K562 (cell line): ENCODE data around the gene CRLF1. TPM values are rescaled to one million over a fixed set of nuclear protein-coding genes. Genes with fewer than 3 reads are reported as not detected.

Experiments used
- BACH1 ChIP-seq: fragments of 200-800 bp; sonication (Bioruptor generic); IDR thresholded peaks from 2 replicates; pipeline ENCODE4 v1.6.1; 2016; ENCODE audit warnings: missing genetic modification characterization, missing compliant biosample characterization
- BRD9 ChIP-seq: fragments of 450-650 bp; IDR thresholded peaks from 2 replicates; pipeline ENCODE4 v1.6.1; 2018; ENCODE audit warnings: low read depth; ENCODE audit not compliant: partially characterized antibody
- ELK1 ChIP-seq: sonication (generic); formaldehyde crosslinking; IDR thresholded peaks from 2 replicates; pipeline ENCODE4 v1.8.1; 2022; ENCODE audit warnings: missing genetic modification reagents
- ERF ChIP-seq: fragments of 450-650 bp; formaldehyde crosslinking; IDR thresholded peaks from 2 replicates; pipeline ENCODE4 v1.4.0; 2020; ENCODE audit warnings: mild to moderate bottlenecking, mixed read lengths
- FOXA1 ChIP-seq: fragments of 450-650 bp; IDR thresholded peaks from 2 replicates; pipeline ENCODE4 v1.6.1; 2016; ENCODE audit warnings: mild to moderate bottlenecking, borderline replicate concordance
- NR4A1 ChIP-seq, 2 experiments: fragments of 250-450 bp in 1 of 2; fragments of 450-650 bp in 1 of 2; sonication (Bioruptor Pico) in 1 of 2; IDR thresholded peaks; 2 replicates each; pipeline versions ENCODE4 v1.4.0 to v1.6.1; 2016 to 2020; ENCODE audit warnings: mild to moderate bottlenecking in 2 of 2, missing compliant biosample characterization in 1 of 2, missing genetic modification characterization in 1 of 2, moderate library complexity in 1 of 2
- PHF8 ChIP-seq: fragments of 200-600 bp; sonication (generic); IDR thresholded peaks from 2 replicates; pipeline ENCODE4 v1.6.1; 2012; ENCODE audit warnings: mixed run types, mild to moderate bottlenecking, inconsistent platforms, low read length, moderate library complexity, borderline replicate concordance
- SIX5 ChIP-seq, 2 experiments: IDR thresholded peaks; 2 replicates each; pipeline ENCODE4 v1.6.1; 2011; ENCODE audit warnings: low read length in 2 of 2, borderline replicate concordance in 1 of 2, low read depth in 1 of 2, mild to moderate bottlenecking in 1 of 2, moderate library complexity in 1 of 2; ENCODE audit not compliant: insufficient read depth in 1 of 2
- SMARCA4 ChIP-seq: fragments of 450-650 bp; IDR thresholded peaks from 2 replicates; pipeline ENCODE4 v1.6.1; 2016
- TAL1 ChIP-seq: fragments of 450-650 bp; IDR thresholded peaks from 2 replicates; pipeline ENCODE4 v1.6.1; 2016; ENCODE audit warnings: mild to moderate bottlenecking
- ZNF140 ChIP-seq: fragments of 250-450 bp; sonication (Bioruptor Pico); IDR thresholded peaks from 2 replicates; pipeline ENCODE4 v1.8.0; 2021; ENCODE audit warnings: moderate library complexity, mild to moderate bottlenecking, inconsistent platforms
- polyA plus RNA-seq, 8 experiments: library from polyadenylated mRNA; depleted of rRNA in 4 of 8; stranded (reverse) in 5 of 8; unstranded in 3 of 8; fragments of >200 nt; fragmentation: Nextera tagmentation in 2 of 8; fragmentation: Illumina TruSeq in 1 of 8; extraction: Ambion mirVana in 2 of 8; extraction: Trizol in 1 of 8; gene quantifications; 2 replicates each; pipeline versions ENCODE4 v1.2.1 to v1.2.3, GENCODE V29; 2011 to 2014; ENCODE audit warnings: inconsistent platforms in 1 of 8, missing spikeins in 1 of 8
- total RNA-seq, 7 experiments: library from RNA; depleted of rRNA in 6 of 7; stranded (reverse); fragments of >200 nt in 6 of 7; fragmentation: Illumina TruSeq in 2 of 7; extraction: Trizol in 2 of 7; gene quantifications; 2 replicates each; pipeline versions ENCODE4 v1.2.1 to v1.2.3, GENCODE V29; 2011 to 2021; ENCODE audit warnings: low replicate concordance in 1 of 7
- TF ChIP-seq, protein P1 (sequence below), 2 experiments: fragments of 450-650 bp; conservative IDR thresholded peaks; 2 replicates each; pipeline ENCODE4 v1.6.1; 2017; ENCODE audit warnings: mild to moderate bottlenecking in 2 of 2, moderate library complexity in 2 of 2
- TF ChIP-seq, protein P2 (sequence below), 2 experiments: IDR thresholded peaks in 1 of 2; conservative IDR thresholded peaks in 1 of 2; 2 replicates each; pipeline ENCODE4 v1.6.1; 2016; ENCODE audit warnings: low read depth in 2 of 2, mild to moderate bottlenecking in 1 of 2, missing compliant biosample characterization in 1 of 2, missing genetic modification characterization in 1 of 2, moderate library complexity in 1 of 2

The CRLF1 gene
- total and polyA plus RNA-seq, 9 of the 15 experiments (the other 6 are each of a cell fraction or from before 2014, with no cell fraction given): 0.85 to 3.6 (median 1.7) TPM

GRCh38 chr19:18629166-18630088 lies 22.8 kb upstream of the CRLF1 start (continued):
- TF ChIP-seq SIX5 (IDR thresholded peaks at IDR 0.05; ENCODE audit: borderline replicate concordance in 1 of 2, insufficient read depth in 1 of 2, low read depth in 1 of 2, low read length in 2 of 2): no peak
- TF ChIP-seq TAL1: no peak
- TF ChIP-seq ZNF140: no peak
- no peak for TF ChIP-seq PHF8
- no peak for TF ChIP-seq NR4A1 (CRISPR knock-in tag; IDR thresholded peaks at IDR 0.05)
- no peak for TF ChIP-seq NR4A1 (tag; IDR thresholded peaks at IDR 0.05)
- TF ChIP-seq, protein P1, sequence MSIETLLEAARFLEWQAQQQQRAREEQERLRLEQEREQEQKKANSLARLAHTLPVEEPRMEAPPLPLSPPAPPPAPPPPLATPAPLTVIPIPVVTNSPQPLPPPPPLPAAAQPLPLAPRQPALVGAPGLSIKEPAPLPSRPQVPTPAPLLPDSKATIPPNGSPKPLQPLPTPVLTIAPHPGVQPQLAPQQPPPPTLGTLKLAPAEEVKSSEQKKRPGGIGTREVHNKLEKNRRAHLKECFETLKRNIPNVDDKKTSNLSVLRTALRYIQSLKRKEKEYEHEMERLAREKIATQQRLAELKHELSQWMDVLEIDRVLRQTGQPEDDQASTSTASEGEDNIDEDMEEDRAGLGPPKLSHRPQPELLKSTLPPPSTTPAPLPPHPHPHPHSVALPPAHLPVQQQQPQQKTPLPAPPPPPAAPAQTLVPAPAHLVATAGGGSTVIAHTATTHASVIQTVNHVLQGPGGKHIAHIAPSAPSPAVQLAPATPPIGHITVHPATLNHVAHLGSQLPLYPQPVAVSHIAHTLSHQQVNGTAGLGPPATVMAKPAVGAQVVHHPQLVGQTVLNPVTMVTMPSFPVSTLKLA (conservative IDR thresholded peaks at IDR 0.05): no peak
- no peak for TF ChIP-seq BACH1
- no peak for TF ChIP-seq FOXA1
- TF ChIP-seq ELK1 (CRISPR knock-in tag): no peak
- TF ChIP-seq, protein P2, sequence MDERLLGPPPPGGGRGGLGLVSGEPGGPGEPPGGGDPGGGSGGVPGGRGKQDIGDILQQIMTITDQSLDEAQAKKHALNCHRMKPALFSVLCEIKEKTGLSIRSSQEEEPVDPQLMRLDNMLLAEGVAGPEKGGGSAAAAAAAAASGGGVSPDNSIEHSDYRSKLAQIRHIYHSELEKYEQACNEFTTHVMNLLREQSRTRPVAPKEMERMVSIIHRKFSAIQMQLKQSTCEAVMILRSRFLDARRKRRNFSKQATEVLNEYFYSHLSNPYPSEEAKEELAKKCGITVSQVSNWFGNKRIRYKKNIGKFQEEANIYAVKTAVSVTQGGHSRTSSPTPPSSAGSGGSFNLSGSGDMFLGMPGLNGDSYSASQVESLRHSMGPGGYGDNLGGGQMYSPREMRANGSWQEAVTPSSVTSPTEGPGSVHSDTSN (CRISPR knock-in tag; IDR thresholded peaks at IDR 0.05; ENCODE audit: low read depth): no peak
- TF ChIP-seq, protein P2 (tag; conservative IDR thresholded peaks at IDR 0.05; ENCODE audit: low read depth): no peak
- no peak for TF ChIP-seq ERF
- no peak for TF ChIP-seq BRD9
- no peak for TF ChIP-seq SMARCA4
